ENCODE data around the gene SELENOM. TPM values are rescaled to one million over a fixed set of nuclear protein-coding genes. Genes with fewer than 3 reads are reported as not detected.

Gene SELENOM
- total RNA-seq, 2 experiments from 2014 or later, result 8.8 to 12.2 TPM

DNA sequence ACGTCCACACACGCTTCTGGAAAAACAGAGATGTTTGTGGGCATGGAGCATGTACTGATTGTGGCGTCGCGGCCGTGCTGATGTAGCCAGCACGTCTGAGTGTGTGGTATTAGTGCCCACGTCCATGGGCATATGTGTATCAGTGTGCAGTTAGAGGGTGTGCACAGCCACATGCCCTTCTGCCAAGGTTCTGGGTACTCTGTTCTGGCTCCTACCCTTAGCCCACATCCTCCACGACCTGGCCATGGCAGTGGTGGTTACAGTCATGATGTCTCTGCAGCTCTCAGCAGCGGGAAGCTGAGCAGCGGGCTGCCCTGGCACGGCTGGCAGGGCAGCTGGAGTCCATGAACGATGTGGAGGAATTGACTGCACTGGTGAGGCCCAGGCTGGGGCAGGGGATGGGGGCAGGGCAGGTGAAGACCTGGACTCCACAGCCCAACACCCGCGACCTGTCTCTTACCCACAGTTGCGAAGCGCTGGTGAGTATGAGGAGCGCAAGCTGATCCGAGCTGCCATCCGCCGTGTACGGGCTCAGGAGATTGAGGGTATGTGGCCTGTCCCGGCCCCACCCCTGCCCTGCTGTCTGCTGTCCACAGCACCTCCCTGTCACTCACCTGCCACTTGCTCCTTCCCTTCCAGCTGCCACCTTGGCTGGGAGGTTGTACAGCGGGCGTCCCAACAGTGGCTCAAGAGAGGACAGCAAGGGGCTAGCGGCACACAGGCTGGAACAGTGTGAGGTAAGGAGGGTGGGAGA is 19.0 kb downstream of the SELENOM start:
- intact Hi-C loops (cut with DNase I, micrococcal nuclease), result loop anchor here (2.0 to 10.0 kb wide), 3 partner anchors 142 to 1204 kb away; partner anchors contain the start of gene MTMR3 (in 1 of the 2)
- H3K9me3 Mint-ChIP-seq (ENCODE audit: low read depth), result no peaks in the 10 kb centered on the region
- peaks cover 2% of the 10 kb centered on the region for H3K36me3 Mint-ChIP-seq (ENCODE audit: low read depth)
- H3K27me3 Mint-ChIP-seq, result no peaks in the 10 kb centered on the region
- POLR2A ChIA-PET, result no interaction called here
- ATAC-seq, result no peak
- no peak for DNase-seq
- H3K4me3 Mint-ChIP-seq, result no peak overlapping the region
- H3K27ac Mint-ChIP-seq, result no peak overlapping the region
- CTCF ChIA-PET, result interaction anchor here (0.9 to 1.0 kb wide), 3 partner anchors 60 to 184 kb away, joined by 3 read pairs; no protein-coding TSS in a partner anchor
- peaks cover 5% of the 10 kb centered on the region for H3K4me1 Mint-ChIP-seq

- Mint-ChIP-seq H3K27ac (no peak overlapping the region), H3K4me3 (no peak overlapping the region), H3K4me1 (peaks cover 11% of the 10 kb centered on the region), H3K27me3 (no peaks in the 10 kb centered on the region), H3K9me3 (ENCODE audit: low read depth) (no peaks in the 10 kb centered on the region), H3K36me3 (ENCODE audit: low read depth) (peaks cover 3% of the 10 kb centered on the region)
- ChIA-PET CTCF (interaction anchor here (0.9 to 1.0 kb wide), 2 partner anchors 61 to 185 kb away, joined by 3 read pairs; no protein-coding TSS in a partner anchor), POLR2A (interaction anchor here (0.6 kb wide), 1 partner anchor 19 kb away, joined by 3 read pairs; no protein-coding TSS in a partner anchor)
- ATAC-seq (no peak), DNase-seq (no peak)
- intact Hi-C loops (cut with DNase I, micrococcal nuclease), result loop anchor here (2.0 to 10.0 kb wide), 3 partner anchors 143 to 1203 kb away; partner anchors contain the start of gene MTMR3 (in 1 of the 2)
Observed at GRCh38 chr22:31087744-31088215, 19.6 kb downstream of the SELENOM start.

DNA sequence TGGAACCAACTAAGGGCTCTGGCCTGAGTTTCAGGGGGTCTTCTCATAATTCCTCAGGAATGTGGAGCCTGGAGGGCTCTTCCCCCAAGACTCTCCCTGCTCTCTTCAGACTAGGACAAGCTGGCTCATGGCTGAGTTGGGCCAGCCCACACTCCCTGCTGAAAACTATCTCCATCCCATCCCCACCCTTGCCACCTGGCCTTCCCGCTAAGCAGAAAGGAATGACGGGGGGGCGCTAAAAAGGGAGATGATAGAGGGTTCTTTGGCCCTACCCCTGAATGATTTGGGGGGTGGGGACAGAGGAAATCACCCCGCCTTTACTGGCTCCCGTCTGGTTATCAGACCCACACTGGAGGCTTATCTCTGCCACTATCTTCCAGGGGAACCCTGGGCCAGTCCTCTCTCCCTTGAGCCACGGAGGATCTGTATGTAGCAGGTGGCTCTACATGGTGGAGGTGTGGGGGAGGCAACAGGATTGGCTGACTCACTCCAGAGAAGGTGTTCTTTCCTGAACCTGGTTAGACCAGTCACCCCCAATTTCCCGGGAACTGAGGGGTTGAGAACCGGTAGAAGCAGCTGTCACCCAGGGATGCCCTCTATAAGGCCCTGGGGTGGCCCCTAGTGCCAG is 20.6 kb downstream of the SELENOM start:
- Mint-ChIP-seq H3K4me3 (no peak overlapping the region), H3K27ac (no peak overlapping the region), H3K4me1 (peaks cover 20% of the 10 kb centered on the region), H3K36me3 (ENCODE audit: low read depth) (peaks cover 3% of the 10 kb centered on the region), H3K9me3 (ENCODE audit: low read depth) (no peaks in the 10 kb centered on the region), H3K27me3 (no peaks in the 10 kb centered on the region)
- CTCF ChIA-PET, result interaction anchor here (0.5 to 3.0 kb wide), 3 partner anchors 9 to 49 kb away, joined by 3 to 13 read pairs (median 3); no protein-coding TSS in a partner anchor
- ATAC-seq (no peak), DNase-seq (no peak)
- intact Hi-C loops (cut with DNase I, micrococcal nuclease), result loop anchor here in 1 of 2 experiments (10.0 kb wide), 2 partner anchors 548 to 1202 kb away; partner anchors contain the start of gene MTMR3
- POLR2A ChIA-PET, result interaction anchor here (0.6 kb wide), 2 partner anchors 18 to 28 kb away, joined by 3 to 6 read pairs; no protein-coding TSS in a partner anchor

DNA sequence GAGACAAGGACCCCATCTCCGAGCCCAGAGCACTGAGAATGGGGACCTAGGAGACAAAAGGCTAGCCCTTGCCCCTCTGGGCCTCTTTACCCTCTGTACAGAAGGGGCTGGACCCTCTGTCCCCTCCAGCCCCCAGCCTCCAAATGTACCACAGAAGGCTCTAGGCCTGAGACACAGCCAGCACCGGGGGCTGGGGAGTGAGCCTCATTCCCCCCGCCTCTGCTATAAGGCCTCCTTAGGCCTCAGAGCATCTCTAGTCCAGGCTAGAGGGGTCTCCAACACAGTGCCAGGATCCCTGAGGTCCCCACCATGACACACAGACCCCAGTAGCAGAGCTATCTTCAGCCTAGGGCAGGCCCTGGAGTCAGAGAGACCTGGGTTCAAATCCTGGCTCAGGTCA is 21.4 kb downstream of the SELENOM start:
- no peak for DNase-seq
- H3K27me3 Mint-ChIP-seq, result no peaks in the 10 kb centered on the region
- ChIA-PET POLR2A (interaction anchor here (1.5 kb wide), 1 partner anchor 117 kb away, joined by 10 read pairs; the partner anchor contains the start of genes MORC2 and TUG1), CTCF (interaction anchor here (0.5 to 3.0 kb wide), 8 partner anchors 10 to 323 kb away, joined by 3 to 13 read pairs (median 4); partner anchors contain the start of gene PIK3IP1)
- H3K9me3 Mint-ChIP-seq (ENCODE audit: low read depth), result no peaks in the 10 kb centered on the region
- intact Hi-C loops (cut with DNase I, micrococcal nuclease), result loop anchor here (1.0 to 10.0 kb wide), 9 partner anchors 74 to 1201 kb away; partner anchors contain the start of genes SLC35E4 (in 2 of the 2), LIMK2 (in 1 of the 2), MTMR3 (in 1 of the 2) and PIK3IP1 (in 1 of the 2)
- ATAC-seq, result no peak
- H3K36me3 Mint-ChIP-seq (ENCODE audit: low read depth), result peaks cover 3% of the 10 kb centered on the region
- H3K4me1 Mint-ChIP-seq, result peaks cover 26% of the 10 kb centered on the region
- no peak overlapping the region for H3K4me3 Mint-ChIP-seq
- no peak overlapping the region for H3K27ac Mint-ChIP-seq

DNA sequence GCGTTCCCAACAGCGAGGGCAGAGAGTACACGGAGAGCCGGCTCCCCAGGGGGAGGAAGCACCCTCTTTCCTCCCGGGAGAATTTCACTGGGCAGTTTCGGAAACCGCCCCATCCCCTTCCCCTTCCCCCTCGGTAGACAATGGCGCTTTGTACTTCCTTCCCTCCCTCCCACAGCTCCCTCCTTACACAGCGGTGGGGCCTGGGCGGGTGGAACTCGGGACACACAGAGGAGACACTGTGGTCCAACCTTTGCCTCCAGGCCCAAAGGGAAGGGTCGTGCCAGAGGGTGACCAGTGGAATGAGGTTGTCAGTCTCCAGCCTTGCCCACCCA is 21.9 kb downstream of the SELENOM start:
- DNase-seq (no peak), ATAC-seq (no peak)
- Mint-ChIP-seq H3K36me3 (ENCODE audit: low read depth) (peaks cover 3% of the 10 kb centered on the region), H3K9me3 (ENCODE audit: low read depth) (no peaks in the 10 kb centered on the region), H3K4me1 (peaks cover 29% of the 10 kb centered on the region), H3K4me3 (peak overlapping the region; percentile 82), H3K27me3 (no peaks in the 10 kb centered on the region), H3K27ac (peak overlapping the region; percentile 72)
- POLR2A ChIA-PET, result interaction anchor here (0.5 to 1.5 kb wide), 2 partner anchors 76 to 116 kb away, joined by 3 to 10 read pairs; partner anchors contain the start of genes MORC2 and TUG1
- CTCF ChIA-PET, result interaction anchor here (0.6 to 3.2 kb wide), 18 partner anchors 10 to 330 kb away, joined by 3 to 22 read pairs (median 4); partner anchors contain the start of gene PIK3IP1
- intact Hi-C loops (cut with DNase I, micrococcal nuclease), result loop anchor here (1.0 to 10.0 kb wide), 9 partner anchors 75 to 1201 kb away; partner anchors contain the start of genes SLC35E4 (in 2 of the 2), LIMK2 (in 1 of the 2), MTMR3 (in 1 of the 2) and PIK3IP1 (in 1 of the 2)

- ATAC-seq (peak; percentile 81), DNase-seq (peak; percentile 93)
- H3K9me3 Mint-ChIP-seq (ENCODE audit: low read depth), result no peaks in the 10 kb centered on the region
- peaks cover 30% of the 10 kb centered on the region for H3K4me1 Mint-ChIP-seq
- peaks cover 3% of the 10 kb centered on the region for H3K36me3 Mint-ChIP-seq (ENCODE audit: low read depth)
- CTCF ChIA-PET, result interaction anchor here (0.6 to 3.2 kb wide), 25 partner anchors 11 to 330 kb away, joined by 3 to 22 read pairs (median 4); partner anchors contain the start of genes LIMK2, MORC2, PIK3IP1 and RNF185
- H3K27ac Mint-ChIP-seq, result peak overlapping the region; percentile 83
- POLR2A ChIA-PET, result interaction anchor here (0.5 to 1.5 kb wide), 4 partner anchors 21 to 258 kb away, joined by 3 to 10 read pairs (median 4); partner anchors contain the start of genes MORC2 and TUG1
- H3K27me3 Mint-ChIP-seq, result no peaks in the 10 kb centered on the region
- intact Hi-C loops (cut with DNase I, micrococcal nuclease), result loop anchor here (1.0 to 10.0 kb wide), 18 partner anchors 22 to 1200 kb away; partner anchors contain the start of genes PES1 (in 2 of the 2), SELENOM (in 2 of the 2), SLC35E4 (in 2 of the 2) and TUG1 (in 2 of the 2)
- peak overlapping the region; percentile 82 for H3K4me3 Mint-ChIP-seq
Observed at GRCh38 chr22:31084811-31085492, 22.4 kb downstream of the SELENOM start.

GRCh38 chr22:31083923-31084810 is 23.2 kb downstream of the SELENOM start:
- intact Hi-C loops (cut with DNase I, micrococcal nuclease), result loop anchor here (1.0 to 10.0 kb wide), 14 partner anchors 23 to 1199 kb away; partner anchors contain the start of genes PES1 (in 2 of the 2), SELENOM (in 2 of the 2), SLC35E4 (in 2 of the 2) and TUG1 (in 2 of the 2)
- Mint-ChIP-seq H3K27me3 (no peaks in the 10 kb centered on the region), H3K4me3 (peak overlapping the region; percentile 82), H3K9me3 (ENCODE audit: low read depth) (no peaks in the 10 kb centered on the region), H3K36me3 (ENCODE audit: low read depth) (peaks cover 3% of the 10 kb centered on the region), H3K27ac (peak overlapping the region; percentile 83), H3K4me1 (peaks cover 30% of the 10 kb centered on the region)
- ATAC-seq (peak; percentile 0), DNase-seq (no peak)
- POLR2A ChIA-PET, result interaction anchor here (0.7 to 2.3 kb wide), 4 partner anchors 20 to 259 kb away, joined by 3 to 12 read pairs (median 6); partner anchors contain the start of genes MORC2, PIK3IP1 and TUG1
- CTCF ChIA-PET, result interaction anchor here (0.7 to 3.2 kb wide), 25 partner anchors 12 to 329 kb away, joined by 3 to 22 read pairs (median 4); partner anchors contain the start of genes LIMK2, MORC2, RNF185 and SELENOM

DNA sequence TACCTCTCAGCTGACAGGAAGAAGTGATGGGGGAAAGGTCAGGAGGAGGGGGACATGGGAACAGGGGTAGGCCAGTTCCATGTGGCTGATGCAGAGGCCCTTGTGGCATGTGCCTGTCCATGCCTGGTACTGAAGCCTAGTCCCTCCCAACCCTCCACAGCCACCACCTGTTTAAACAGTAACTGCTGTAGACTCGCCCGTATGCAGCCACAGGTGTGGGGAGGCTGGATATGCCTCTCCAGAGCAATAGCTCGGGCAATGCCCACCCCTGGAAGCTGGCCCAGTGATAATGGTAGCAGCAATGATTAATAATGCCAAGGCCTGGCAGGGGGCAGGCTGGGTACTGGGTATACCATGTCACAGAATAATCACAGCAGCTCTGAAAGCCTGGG is 24.0 kb downstream of the SELENOM start:
- POLR2A ChIA-PET, result interaction anchor here (0.9 to 2.3 kb wide), 3 partner anchors 23 to 208 kb away, joined by 3 to 12 read pairs (median 7); partner anchors contain the start of genes MORC2, PIK3IP1 and TUG1
- H3K4me3 Mint-ChIP-seq, result peak overlapping the region; percentile 82
- intact Hi-C loops (cut with DNase I, micrococcal nuclease), result loop anchor here (5.0 to 10.0 kb wide), 5 partner anchors 321 to 1199 kb away; partner anchors contain the start of genes MTMR3 (in 1 of the 2) and PES1 (in 1 of the 2)
- no peaks in the 10 kb centered on the region for H3K9me3 Mint-ChIP-seq (ENCODE audit: low read depth)
- CTCF ChIA-PET, result interaction anchor here (0.7 to 3.2 kb wide), 9 partner anchors 12 to 647 kb away, joined by 3 to 22 read pairs (median 5); partner anchors contain the start of genes RNF185 and SELENOM
- H3K4me1 Mint-ChIP-seq, result peaks cover 30% of the 10 kb centered on the region
- no peak for DNase-seq
- peaks cover 2% of the 10 kb centered on the region for H3K36me3 Mint-ChIP-seq (ENCODE audit: low read depth)
- peak overlapping the region; percentile 83 for H3K27ac Mint-ChIP-seq
- no peak for ATAC-seq
- no peaks in the 10 kb centered on the region for H3K27me3 Mint-ChIP-seq

All from activated CD4-positive, alpha-beta T cell treated with anti-CD3 and anti-CD28 coated beads for 36 hours (primary cell).